Pons (tissue), 1 donor: Measurements from ENCODE around the gene C15orf61.

Experiments
- DNase-seq: peaks from one replicate; pipeline ENCODE4 v3.0.0-alpha.2; 2016; ENCODE audit warnings: low spot score

C15orf61 gene

GRCh38 chr15:67512933-67513714 lies 7.8 kb upstream of the C15orf61 start:
- no peak for DNase-seq

GRCh38 chr15:67515090-67515489 lies 5.8 kb upstream of the C15orf61 start:
- DNase-seq, result no peak

GRCh38 chr15:67515557-67515956 lies 5.4 kb upstream of the C15orf61 start:
- no peak for DNase-seq

- peak; percentile 34 for DNase-seq
These were observed 456 bp upstream of the C15orf61 start for GRCh38 chr15:67520321-67521028.

GRCh38 chr15:67521783-67522568 lies 1.0 kb downstream of the C15orf61 start:
- peak; percentile 45 for DNase-seq

GRCh38 chr15:67523330-67523729 lies 2.4 kb downstream of the C15orf61 start:
- no peak for DNase-seq

GRCh38 chr15:67524235-67524634 lies 3.3 kb downstream of the C15orf61 start:
- no peak for DNase-seq

GRCh38 chr15:67528513-67528912 lies 7.6 kb downstream of the C15orf61 start:
- no peak for DNase-seq

GRCh38 chr15:67531379-67531914 lies 10.5 kb downstream of the C15orf61 start:
- no peak for DNase-seq

- DNase-seq, result no peak
These were observed 12.9 kb downstream of the C15orf61 start for GRCh38 chr15:67533873-67534272.

- no peak for DNase-seq
These were observed 13.4 kb downstream of the C15orf61 start for GRCh38 chr15:67534360-67534759.

- DNase-seq, result no peak
These were observed 16.8 kb downstream of the C15orf61 start for GRCh38 chr15:67537771-67538170.

- DNase-seq, result peak; percentile 68
These were observed 21.8 kb downstream of the C15orf61 start, which contains the start of gene MAP2K5 for GRCh38 chr15:67542420-67543347. Gene MAP2K5 (plus strand): TSS chr15:67542703. CDS start chr15:67543336, 633 bp downstream.

GRCh38 chr15:67543348-67543718 lies 22.4 kb downstream of the C15orf61 start:
- no peak for DNase-seq

- DNase-seq, result no peak
These were observed 23.5 kb downstream of the C15orf61 start for GRCh38 chr15:67544475-67544874.

GRCh38 chr15:67545864-67546263 lies 24.9 kb downstream of the C15orf61 start:
- DNase-seq, result no peak

GRCh38 chr15:67547064-67547463 lies 26.1 kb downstream of the C15orf61 start:
- no peak for DNase-seq

- DNase-seq, result no peak
These were observed 26.9 kb downstream of the C15orf61 start for GRCh38 chr15:67547836-67548235.

- DNase-seq, result peak; percentile 42
These were observed 27.4 kb downstream of the C15orf61 start for GRCh38 chr15:67548236-67548852.

GRCh38 chr15:67548862-67549651 lies 28.1 kb downstream of the C15orf61 start:
- DNase-seq, result peak; percentile 66
